NCI-H2227 treated with DMSO at 0.1 percent for 48 hours (cell line): ENCODE results near the gene MACF1.

ENCODE experiments used
- DNase-seq: peaks from one replicate; lab custom pipeline; 2025; lab: John Stamatoyannopoulos, UW

MACF1 gene

DNA sequence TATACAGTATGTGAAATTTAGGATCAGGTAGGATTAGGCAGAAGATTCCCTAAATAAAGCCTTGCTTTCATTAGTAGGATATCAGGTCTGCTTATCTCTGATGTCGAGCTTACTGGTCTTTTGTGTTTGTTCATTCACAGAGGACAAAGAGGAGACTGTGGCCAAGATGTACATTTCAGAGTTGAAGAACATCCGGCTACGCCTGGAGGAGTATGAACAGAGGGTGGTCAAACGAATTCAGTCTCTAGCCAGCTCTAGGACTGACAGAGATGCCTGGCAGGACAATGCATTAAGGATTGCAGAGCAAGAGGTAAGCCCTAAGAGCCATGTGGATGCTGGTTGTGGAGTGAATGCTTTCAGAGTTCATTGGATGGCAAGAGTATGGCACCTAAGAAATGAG is 106.2 kb downstream of the MACF1 start:
- DNase-seq, result no peak

DNA sequence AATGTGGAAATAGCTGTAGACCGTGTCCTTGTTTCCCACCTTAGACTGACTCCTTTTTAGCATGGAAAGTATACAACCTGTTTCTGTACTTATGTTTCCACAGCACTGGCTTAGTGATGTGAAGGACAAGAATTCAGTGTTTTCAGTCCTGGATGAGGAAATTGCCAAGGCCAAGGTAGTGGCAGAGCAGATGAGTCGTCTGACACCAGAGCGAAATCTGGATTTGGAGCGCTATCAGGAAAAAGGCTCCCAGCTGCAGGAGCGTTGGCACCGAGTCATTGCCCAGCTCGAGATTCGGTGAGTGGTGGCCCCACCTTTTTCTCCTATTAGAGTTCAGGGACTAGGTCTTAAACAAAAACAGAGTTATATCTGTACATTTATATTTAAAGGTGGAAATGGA is 112.6 kb downstream of the MACF1 start:
- no peak for DNase-seq

- DNase-seq, result no peak
Observed at GRCh38 chr1:39317910-39318633, 113.6 kb downstream of the MACF1 start.

DNA sequence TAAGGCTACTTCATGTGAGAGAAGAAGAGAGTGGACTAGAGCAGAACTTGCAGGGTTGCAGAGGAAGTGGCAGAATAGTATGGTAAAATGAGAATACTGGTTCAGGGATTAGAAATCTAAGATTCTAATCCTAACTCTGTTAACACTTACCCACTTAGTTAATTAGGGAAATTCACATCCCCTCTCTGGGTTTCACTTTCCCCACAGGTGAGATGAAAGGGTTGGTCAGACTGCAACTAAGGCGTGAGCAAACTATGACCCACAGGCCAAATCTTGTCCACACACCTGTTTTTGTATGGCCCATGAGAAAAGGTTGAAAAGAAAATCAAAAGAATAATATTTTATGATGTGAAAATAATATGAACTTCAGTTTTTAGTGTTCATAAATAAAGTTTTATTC is 117.5 kb downstream of the MACF1 start:
- DNase-seq, result no peak

- no peak for DNase-seq
Observed at GRCh38 chr1:39322431-39322830, 117.9 kb downstream of the MACF1 start.

- no peak for DNase-seq
Observed at GRCh38 chr1:39324888-39325287, 120.4 kb downstream of the MACF1 start.

GRCh38 chr1:39326836-39327235 is 122.3 kb downstream of the MACF1 start:
- no peak for DNase-seq

- no peak for DNase-seq
Observed at GRCh38 chr1:39328095-39328494, 123.6 kb downstream of the MACF1 start.

DNA sequence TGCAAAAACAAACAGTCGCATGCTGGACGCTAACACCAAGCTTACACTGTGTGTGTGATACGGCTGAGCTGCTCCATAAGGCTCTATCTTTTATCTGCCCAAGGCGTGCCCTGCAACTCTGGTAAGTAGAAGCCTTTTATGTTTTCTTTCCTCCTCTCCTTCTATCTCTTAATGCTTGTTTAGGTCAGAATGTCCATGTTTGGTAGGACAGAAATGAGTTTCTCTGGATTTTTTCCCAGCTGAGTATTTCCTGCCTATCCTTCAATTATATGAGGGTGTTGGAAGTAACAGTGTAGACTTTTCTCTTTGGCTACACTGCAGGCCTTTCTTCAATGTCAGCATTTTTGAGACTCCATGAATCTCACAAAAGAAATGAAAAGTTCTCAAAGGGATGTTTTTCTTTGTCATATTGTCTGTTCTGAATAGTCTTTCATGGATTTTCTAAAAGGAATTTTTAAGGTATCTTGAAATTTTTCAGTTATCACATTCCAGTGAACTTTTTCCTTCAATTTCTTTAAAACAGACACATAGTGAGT is 124.2 kb downstream of the MACF1 start:
- DNase-seq, result no peak

- DNase-seq, result no peak
Observed at GRCh38 chr1:39331647-39332046, 127.2 kb downstream of the MACF1 start.

DNA sequence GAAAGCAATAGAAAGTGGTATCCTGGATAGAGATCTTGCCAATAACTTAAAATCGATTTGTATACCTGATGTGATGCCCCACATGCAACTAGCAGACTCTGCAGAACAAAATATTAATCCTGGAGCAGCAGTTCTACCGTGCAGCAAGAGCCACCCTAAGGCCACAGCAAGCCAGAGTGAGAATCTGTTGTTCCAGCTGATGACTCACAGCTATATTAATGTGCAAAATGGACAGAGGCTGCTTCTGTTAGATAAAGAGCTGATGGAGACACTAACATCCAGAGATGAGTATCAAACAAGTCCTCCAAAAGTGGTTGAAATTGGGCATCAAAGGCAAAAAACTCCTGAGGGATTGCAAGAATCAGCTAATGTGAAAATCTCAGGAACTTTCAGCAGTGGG is 127.8 kb downstream of the MACF1 start:
- DNase-seq, result no peak

DNA sequence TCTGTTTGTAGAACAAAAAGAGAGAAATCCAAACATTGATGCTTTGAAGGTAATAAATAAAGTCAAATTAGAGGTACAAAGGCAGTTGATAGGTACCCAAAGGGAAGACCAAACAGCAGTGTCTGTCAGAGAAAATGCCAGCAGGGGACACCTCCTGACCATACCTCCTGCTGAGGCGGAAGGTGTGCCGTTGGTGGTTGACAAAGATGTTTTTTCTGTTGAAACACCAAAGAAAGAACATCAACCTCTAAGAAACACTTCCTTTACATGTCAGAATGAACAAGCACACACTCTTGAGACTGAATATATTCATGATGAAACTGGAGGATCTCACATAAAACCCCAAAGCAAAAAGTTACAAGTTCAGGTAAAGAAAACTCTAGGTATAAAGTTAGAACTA is 128.3 kb downstream of the MACF1 start:
- no peak for DNase-seq

DNA sequence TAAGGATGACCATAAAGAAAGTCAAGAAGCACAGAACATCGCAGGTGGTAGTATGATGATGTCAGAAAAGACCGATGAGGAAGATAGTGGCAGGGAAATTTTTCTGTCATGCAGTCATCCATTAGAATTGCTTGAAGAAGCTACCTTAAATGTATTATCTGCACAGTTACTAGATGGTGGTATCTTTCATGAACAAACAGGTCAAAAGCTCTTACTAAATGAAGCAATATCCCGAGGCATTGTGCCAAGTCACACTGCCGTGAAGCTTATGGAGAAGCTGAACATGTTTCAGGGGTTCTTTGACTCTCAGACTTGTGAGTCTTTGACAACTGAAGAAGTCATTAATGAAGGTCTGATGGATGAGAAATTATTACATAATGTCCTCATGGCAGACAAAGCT is 128.8 kb downstream of the MACF1 start:
- DNase-seq, result no peak

GRCh38 chr1:39335216-39335615 is 130.7 kb downstream of the MACF1 start:
- DNase-seq, result no peak

GRCh38 chr1:39337067-39337466 is 132.6 kb downstream of the MACF1 start:
- DNase-seq, result no peak

DNA sequence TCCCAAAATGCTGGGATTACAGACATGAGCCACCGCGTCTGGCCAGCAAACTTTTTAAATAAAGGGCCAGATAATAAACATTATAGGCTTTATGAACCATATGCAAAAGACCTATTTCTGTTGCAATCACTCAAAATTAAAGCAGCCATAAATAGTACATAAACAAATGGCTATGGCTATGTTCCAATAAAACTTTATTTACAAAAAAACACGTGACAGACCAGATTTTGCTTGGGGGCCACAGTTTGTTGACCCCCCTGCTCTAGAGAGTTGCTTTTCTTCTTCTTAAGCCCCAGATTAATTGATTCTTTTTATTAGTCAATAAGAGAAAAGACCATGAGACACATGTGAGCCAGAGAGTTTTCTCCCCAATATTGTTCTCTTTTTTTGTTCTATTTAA is 138.3 kb downstream of the MACF1 start:
- no peak for DNase-seq

DNA sequence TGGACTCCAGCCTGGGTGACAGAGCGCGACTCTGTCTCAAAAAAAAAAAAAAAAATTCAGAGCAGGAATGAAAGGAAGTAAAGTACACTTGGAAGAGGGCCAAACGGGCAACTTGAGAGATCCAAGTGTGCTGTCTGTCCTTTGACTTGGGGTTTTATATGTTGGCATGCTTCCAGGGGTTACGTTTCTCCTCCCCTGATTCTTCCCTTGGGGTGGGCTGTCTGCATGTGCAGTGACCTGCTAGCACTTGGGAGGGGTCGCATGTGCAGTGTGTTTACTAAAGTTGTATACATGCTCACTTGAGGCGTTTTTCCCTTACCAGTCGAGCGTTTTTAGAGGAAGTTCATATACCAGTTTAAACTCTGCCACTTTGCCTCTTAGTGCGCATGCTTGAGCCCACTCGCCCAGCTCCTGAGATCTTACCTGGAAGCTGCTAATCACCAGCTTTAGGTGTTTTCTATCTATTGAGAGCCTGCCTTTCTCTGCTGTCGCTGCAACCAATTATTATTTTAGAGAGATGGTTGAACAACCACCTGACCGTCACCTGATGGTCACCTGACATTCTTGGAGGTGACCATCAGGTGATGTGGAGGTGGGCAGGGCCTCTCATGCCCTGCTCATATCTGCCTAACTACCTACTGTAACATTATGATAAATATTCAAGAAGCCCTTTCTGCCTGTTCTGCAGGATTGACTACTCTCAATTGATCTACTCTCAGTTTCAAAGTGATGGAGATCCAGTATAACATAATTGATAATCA is 140.1 kb downstream of the MACF1 start:
- peak; percentile 39 for DNase-seq

- no peak for DNase-seq
Observed at GRCh38 chr1:39346872-39347271, 142.4 kb downstream of the MACF1 start.

DNA sequence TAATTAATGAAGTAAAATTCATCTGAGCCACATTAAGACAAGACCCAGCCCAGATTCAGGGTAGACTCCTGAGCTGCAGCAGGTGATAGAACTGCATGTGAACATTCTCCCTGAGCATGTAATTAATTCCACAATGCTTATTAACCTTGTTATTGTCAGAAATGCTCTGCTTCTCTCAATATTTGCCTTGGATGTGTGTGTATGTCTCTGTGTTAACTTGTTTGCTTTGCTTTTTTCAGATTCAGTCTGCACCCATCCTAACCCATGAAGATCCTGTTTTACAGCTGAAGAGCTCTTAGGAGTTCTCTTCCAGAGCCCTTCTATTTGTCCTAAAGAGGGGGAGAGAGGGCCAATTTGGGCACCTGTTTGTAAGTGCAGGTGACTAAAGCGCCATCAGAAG is 143.8 kb downstream of the MACF1 start:
- no peak for DNase-seq

GRCh38 chr1:39352881-39353280 is 148.4 kb downstream of the MACF1 start:
- no peak for DNase-seq

DNA sequence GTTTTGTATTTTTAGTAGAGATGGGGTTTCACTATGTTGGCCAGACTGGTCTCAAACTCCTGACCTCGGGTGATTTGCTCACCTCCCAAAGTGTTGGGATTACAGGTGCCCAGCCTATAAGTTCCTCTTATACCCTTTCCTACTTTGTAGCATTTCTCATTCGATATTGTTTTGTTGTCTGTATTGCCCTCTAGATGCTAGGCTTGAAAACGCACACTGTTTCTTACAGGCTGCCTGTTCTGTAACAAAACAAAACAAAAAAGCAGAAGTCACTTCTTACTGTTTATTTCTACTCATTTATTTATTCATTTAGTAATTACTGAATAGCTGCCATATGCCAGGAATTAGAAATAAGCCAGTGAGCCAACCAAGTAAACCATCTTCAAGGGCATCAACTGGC is 150.1 kb downstream of the MACF1 start:
- no peak for DNase-seq

DNA sequence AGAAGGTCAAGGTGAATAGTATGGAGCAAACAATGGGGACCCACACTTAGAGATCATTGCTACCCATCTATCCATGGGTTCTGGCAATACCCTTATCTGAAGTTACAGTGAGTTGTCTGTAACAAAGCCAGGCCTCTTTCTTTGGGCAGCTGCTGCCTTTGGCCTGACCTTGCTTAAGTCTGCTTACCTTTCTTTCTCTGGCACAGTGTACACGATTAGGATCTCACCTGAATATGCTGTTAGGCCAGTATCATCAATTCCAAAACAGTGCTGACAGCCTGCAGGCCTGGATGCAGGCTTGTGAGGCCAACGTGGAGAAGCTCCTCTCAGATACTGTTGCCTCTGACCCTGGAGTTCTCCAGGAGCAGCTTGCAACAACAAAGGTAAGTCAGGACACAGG is 154.0 kb downstream of the MACF1 start:
- no peak for DNase-seq

DNA sequence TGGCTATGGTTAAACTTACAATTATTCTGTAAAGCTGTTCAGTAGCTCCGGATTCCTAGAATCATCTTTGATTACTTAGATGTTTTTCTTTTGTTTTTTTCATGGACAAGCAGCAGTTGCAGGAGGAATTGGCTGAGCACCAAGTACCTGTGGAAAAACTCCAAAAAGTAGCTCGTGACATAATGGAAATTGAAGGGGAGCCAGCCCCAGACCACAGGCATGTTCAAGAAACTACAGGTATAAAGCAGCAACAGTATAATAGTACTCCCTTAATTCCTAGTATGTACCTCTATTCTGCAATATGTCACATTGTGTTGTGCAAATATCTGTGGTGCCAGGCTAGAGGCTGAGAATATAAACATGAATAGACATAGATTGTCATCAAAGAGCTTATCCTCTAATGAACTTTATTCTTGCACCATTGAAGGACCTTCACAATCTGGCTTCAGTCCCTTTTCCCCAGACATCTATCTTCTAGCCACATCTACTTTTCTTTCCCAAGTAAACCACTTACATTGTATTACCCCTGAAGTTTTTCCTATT is 154.6 kb downstream of the MACF1 start:
- DNase-seq, result no peak
